Neural crest cell (in vitro differentiated cells): ENCODE results near the gene TRIM46. TPM values are rescaled to one million over a fixed set of nuclear protein-coding genes. Genes with fewer than 3 reads are reported as not detected.

Experiments
- DNase-seq: peaks from one replicate; pipeline ENCODE4 v3.0.0; 2021; ENCODE audit warnings: low read depth, mixed read lengths, low spot score
- H3K27ac Mint-ChIP-seq: one replicate; pipeline ENCODE4 v1.8.0; 2021; ENCODE audit warnings: mild to moderate bottlenecking, mixed read lengths; ENCODE audit not compliant: unreplicated experiment
- H3K27me3 Mint-ChIP-seq: 2 replicates; pipeline ENCODE4 v1.8.0; 2021; ENCODE audit warnings: low read depth, mild to moderate bottlenecking, mixed read lengths
- H3K36me3 Mint-ChIP-seq: 2 replicates; pipeline ENCODE4 v1.8.0; 2021; ENCODE audit warnings: low read depth, mild to moderate bottlenecking, mixed read lengths
- H3K4me1 Mint-ChIP-seq: 2 replicates; pipeline ENCODE4 v1.8.0; 2021; ENCODE audit warnings: mixed read lengths
- H3K4me3 Mint-ChIP-seq: one replicate; pipeline ENCODE4 v1.8.0; 2021; ENCODE audit warnings: mild to moderate bottlenecking, mixed read lengths
- H3K9me3 Mint-ChIP-seq: 2 replicates; pipeline ENCODE4 v1.8.0; 2021; ENCODE audit warnings: mixed read lengths
- total RNA-seq: library from RNA; stranded (reverse); gene quantifications from 2 replicates; pipeline ENCODE4 v1.2.1, GENCODE V29; 2021
- TF ChIP-seq, protein P1 (sequence below): fragments of 200-600 bp; sonication (generic); conservative IDR thresholded peaks from 2 replicates; pipeline ENCODE4 v1.5.0; 2021; ENCODE audit warnings: antibody characterized with exemption, mild to moderate bottlenecking

TRIM46 gene
- total RNA-seq, 1 donor from 2014 or later: 9.8 TPM

DNA sequence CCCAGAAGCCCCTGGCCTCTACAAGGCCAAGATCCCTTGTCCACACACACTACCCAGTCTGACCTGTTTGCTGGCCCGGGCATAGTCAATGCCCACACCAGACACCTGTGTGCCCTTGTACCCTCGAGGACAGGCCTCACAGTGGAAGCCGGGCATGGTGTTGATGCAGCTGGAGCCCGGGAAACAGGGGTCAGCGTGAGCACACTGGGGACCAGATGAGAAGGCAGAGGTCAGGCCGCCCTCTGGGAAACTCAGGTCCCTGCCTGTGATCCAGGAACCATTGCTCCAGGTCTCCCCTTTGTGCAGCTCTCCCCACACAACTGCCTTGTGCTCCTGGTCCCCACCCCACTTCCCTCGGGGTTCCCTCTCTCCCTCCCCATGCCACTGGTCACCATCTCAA, 28.5 kb downstream of the TRIM46 start:
- Mint-ChIP-seq H3K4me1 (peaks cover 47% of the 10 kb centered on the region), H3K36me3 (peaks cover 36% of the 10 kb centered on the region), H3K9me3 (no peaks in the 10 kb centered on the region), H3K27me3 (peaks cover 21% of the 10 kb centered on the region), H3K27ac (peak overlapping the region; percentile 62), H3K4me3 (peak overlapping the region; percentile 83)
- TF ChIP-seq, protein P1, sequence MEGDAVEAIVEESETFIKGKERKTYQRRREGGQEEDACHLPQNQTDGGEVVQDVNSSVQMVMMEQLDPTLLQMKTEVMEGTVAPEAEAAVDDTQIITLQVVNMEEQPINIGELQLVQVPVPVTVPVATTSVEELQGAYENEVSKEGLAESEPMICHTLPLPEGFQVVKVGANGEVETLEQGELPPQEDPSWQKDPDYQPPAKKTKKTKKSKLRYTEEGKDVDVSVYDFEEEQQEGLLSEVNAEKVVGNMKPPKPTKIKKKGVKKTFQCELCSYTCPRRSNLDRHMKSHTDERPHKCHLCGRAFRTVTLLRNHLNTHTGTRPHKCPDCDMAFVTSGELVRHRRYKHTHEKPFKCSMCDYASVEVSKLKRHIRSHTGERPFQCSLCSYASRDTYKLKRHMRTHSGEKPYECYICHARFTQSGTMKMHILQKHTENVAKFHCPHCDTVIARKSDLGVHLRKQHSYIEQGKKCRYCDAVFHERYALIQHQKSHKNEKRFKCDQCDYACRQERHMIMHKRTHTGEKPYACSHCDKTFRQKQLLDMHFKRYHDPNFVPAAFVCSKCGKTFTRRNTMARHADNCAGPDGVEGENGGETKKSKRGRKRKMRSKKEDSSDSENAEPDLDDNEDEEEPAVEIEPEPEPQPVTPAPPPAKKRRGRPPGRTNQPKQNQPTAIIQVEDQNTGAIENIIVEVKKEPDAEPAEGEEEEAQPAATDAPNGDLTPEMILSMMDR: no peak
- DNase-seq: no peak

DNA sequence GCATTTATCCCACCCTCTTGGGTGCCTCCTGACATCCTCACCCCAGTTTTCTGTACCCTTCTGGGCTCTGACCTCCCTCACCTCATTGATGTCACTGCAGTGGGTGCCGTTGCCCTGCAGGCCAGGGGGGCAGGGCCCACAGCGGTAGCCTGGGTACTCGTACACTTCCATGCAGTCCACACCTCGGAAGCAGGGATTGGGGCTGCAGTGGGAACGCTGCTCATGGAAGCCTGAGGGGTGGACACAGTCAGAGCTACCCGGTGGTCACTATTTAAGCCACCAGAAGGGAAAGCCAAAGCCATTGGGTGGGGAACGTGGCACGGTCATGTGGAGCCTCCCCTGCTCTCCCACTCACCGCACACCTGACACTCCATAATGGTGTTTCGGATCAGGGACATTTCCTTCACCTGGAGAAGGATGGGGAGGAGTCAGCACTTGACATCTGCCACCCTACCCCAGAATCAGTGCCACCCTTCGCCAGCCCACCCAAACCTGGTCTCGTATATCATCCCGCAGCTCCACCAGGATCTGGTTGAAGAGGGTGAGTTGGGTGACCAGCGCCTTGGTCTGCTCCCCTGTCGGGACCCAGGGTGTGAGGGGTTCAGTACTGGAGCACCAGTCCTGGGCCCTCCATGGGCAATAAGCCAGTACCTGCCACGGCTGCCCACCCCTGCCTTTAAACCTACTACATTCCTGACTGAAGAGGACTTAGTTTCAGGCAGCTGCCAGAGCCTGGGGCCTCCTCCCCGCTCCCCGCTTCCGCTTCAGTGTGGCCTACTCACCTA, 29.3 kb downstream of the TRIM46 start:
- DNase-seq: no peak
- Mint-ChIP-seq H3K4me1 (peaks cover 48% of the 10 kb centered on the region), H3K36me3 (peaks cover 32% of the 10 kb centered on the region), H3K27me3 (peaks cover 27% of the 10 kb centered on the region), H3K9me3 (no peaks in the 10 kb centered on the region), H3K4me3 (peak overlapping the region; percentile 83), H3K27ac (peak overlapping the region; percentile 62)
- TF ChIP-seq, protein P1: no peak

DNA sequence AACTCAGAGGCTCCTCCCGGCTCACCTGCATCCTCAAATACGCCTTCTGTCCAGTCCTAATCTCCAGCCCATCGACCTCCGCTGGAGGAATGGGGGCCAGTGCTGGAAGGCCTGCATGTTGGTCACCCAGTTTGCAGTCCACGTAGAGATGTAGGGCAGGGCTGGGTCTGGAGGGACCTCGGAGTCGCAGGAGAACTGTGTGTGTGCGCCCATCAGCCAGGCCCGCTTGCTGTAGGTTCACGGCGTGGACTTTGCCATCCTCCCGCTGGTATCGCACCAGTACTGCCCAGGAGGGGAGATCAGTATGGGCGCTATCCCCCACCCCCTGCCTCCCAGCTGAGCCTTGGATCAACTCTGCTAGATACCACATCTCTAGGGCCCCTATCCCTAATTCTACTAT, 31.4 kb downstream of the TRIM46 start:
- H3K9me3 Mint-ChIP-seq: no peaks in the 10 kb centered on the region
- peaks cover 26% of the 10 kb centered on the region for H3K36me3 Mint-ChIP-seq
- DNase-seq: no peak
- peak overlapping the region; percentile 61 for H3K4me3 Mint-ChIP-seq
- H3K27me3 Mint-ChIP-seq: peaks cover 39% of the 10 kb centered on the region
- TF ChIP-seq, protein P1: no peak
- no peak overlapping the region for H3K27ac Mint-ChIP-seq
- peaks cover 57% of the 10 kb centered on the region for H3K4me1 Mint-ChIP-seq

- Mint-ChIP-seq H3K27me3 (peaks cover 44% of the 10 kb centered on the region), H3K9me3 (no peaks in the 10 kb centered on the region), H3K27ac (peak overlapping the region; percentile 62), H3K4me3 (peak overlapping the region; percentile 61), H3K36me3 (peaks cover 24% of the 10 kb centered on the region), H3K4me1 (peaks cover 58% of the 10 kb centered on the region)
- no peak for DNase-seq
- TF ChIP-seq, protein P1: no peak
These were observed 32.4 kb downstream of the TRIM46 start for GRCh38 chr1:155205969-155206593.

DNA sequence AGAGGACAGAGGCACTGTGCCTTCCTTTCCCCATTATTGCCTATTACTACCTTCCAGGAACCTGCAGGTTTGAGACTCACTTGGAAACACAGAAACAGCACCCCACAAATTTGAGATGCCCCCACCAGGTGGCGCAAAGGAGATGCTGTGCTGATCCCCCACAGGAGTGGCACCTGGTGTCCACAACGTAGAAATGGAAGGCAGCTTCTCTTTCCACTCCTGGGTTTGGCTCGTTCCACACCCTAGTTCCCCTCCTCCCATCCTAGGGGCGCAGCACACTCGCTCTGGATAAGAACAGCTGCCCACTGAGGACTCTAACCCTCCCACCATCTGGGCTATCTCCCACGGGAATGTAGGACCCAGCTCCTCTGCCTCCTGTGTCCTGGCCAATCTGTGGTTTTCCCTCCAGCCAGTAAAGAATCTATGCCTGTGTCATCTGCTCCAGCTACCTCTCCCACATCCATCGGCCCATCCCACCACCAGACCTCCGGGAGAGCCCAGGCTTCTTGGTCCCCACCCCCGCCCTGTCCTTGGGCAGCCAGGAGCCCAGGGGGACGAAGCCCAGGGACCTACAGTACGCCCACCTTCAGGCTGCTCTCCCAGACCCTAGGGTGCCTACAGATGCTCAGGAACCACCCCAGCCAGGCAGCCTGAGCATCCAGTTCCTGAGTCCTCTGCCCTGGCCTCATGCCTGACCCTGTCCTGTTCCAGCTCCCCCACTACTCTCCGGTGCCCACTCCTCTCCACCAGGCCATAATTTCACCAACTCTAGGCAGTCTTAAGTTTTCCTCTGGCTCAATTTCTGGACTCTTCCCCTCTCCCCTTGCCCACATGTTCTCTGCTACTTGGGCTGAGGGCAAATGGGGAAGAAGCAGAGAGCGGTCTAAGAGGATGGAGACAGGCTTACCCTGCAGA, 33.5 kb downstream of the TRIM46 start:
- H3K36me3 Mint-ChIP-seq: peaks cover 18% of the 10 kb centered on the region
- peaks cover 52% of the 10 kb centered on the region for H3K4me1 Mint-ChIP-seq
- H3K27ac Mint-ChIP-seq: peak overlapping the region; percentile 98
- peaks cover 47% of the 10 kb centered on the region for H3K27me3 Mint-ChIP-seq
- peak overlapping the region; percentile 94 for H3K4me3 Mint-ChIP-seq
- peak; percentile 85 for DNase-seq
- no peaks in the 10 kb centered on the region for H3K9me3 Mint-ChIP-seq
- TF ChIP-seq, protein P1: peak; percentile 87
